ENCODE measurements around the gene HLF.

Gene HLF, protein sequence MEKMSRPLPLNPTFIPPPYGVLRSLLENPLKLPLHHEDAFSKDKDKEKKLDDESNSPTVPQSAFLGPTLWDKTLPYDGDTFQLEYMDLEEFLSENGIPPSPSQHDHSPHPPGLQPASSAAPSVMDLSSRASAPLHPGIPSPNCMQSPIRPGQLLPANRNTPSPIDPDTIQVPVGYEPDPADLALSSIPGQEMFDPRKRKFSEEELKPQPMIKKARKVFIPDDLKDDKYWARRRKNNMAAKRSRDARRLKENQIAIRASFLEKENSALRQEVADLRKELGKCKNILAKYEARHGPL

DNA sequence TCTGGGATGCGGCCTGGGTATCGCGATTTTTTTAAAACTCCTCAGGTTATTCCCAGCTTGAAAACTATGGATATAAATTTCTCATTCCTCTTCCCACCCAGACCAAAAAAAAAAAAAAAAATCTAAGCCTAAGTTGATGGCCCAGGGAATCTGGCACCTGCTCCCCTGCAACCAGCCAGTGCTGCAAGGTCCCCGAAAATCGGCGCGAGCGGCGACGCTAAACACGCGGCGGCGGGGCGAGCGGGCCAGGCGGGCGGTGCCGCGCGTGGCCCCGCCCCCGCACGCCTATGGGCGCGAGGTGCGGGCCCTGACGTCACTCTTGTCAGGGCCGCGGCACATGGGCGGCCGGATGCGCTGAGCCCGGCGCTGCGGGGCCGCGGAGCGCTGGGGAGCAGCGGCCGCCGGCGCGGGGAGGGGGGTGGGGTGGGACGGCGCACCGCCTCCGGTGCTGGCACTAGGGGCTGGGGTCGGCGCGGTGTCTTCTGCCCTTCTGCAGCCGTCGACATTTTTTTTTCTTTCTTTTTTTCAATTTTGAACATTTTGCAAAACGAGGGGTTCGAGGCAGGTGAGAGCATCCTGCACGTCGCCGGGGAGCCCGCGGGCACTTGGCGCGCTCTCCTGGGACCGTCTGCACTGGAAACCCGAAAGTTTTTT is at the start of gene HLF:
TSS of gene HLF (plus strand) at position 316 of the 654 bp plus-strand sequence. CDS start 525 bp downstream, outside the sequence.
- intact Hi-C loops (cut with DNase I) = loop anchor here (1.0 kb wide), 1 partner anchor 26 kb away; no protein-coding TSS in a partner anchor
- peak; percentile 65 to 98 (median 83) for DNase-seq

DNA sequence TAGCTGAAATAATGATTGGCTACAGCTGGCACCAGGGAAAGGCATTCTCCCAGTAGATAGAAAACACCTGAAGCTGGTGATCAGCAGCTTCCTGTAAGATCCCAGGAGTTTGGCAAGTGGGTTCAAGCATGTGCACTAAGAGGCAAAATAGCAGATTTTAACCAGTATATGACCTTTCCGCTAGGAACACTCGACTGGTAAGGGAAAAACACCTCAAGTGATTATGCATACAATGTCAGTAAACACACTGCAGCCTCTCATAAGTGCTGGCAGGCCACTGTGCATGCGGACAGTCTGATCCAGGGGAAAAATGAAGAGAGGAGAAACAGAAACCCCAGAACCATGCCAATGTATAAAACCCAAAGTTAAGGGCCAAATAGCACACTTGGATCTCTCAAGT is 49.0 kb upstream of the HLF start:
- intact Hi-C loops (cut with DNase I) = no loop called here
- no peak for DNase-seq

DNA sequence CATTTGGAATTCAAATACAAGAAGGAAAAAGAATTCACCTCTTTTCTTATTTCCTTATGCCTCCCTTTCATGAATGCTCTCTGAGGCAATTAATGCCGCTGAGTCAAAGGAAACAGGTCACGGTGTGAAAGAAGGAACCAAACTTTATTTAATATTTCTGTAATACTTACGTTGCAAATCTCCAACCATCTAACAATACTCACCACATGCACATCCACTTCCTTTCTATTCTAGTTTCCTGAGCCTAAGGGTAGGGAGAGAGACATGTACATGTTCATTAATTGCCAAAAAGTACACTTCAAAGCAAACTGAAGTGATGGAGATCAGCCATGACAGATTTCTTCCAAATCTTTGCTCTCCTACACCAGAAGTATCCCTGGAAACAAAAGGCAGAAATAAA is 47.9 kb upstream of the HLF start:
- intact Hi-C loops (cut with DNase I) = no loop called here
- DNase-seq = no peak

DNA sequence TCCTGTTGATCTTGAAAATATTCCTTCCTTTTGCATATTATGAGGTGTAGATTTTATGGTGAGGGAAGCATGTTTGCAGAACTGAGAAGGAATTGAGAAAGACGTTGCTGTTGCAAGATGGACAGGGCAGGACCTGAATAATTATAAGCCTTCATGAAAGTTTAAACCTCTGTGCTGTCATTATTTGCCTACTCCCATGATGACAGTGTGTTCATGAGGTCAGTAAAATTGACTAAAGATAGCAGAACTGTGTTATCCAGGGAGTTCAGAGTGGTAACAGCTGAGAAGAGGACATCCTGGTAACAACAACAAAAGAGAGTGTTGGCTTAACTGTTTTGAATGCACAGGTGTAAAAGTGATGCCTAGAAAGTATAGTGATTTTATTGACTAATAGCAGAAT is 45.3 kb upstream of the HLF start:
- DNase-seq = no peak
- intact Hi-C loops (cut with DNase I) = no loop called here

DNA sequence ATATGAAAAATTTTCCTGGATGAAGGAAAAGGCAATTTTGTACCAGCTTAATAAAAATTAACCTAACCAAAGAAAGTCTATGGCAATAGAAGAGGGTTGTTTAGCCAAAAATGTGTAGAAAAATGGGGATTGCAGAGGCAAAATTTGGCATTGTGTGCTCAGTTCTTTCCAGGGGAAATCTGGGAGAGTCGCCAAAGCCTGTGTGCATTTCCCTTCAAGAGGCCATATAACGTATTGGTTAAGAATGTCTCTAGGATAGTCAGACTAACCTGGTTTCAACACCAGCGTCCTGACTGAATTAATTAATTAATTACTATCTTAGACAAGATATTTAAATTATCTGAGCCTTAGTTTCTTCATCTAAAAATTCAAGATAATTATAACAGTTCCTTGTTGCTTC is 44.8 kb upstream of the HLF start:
- DNase-seq = no peak
- intact Hi-C loops (cut with DNase I) = no loop called here

DNA sequence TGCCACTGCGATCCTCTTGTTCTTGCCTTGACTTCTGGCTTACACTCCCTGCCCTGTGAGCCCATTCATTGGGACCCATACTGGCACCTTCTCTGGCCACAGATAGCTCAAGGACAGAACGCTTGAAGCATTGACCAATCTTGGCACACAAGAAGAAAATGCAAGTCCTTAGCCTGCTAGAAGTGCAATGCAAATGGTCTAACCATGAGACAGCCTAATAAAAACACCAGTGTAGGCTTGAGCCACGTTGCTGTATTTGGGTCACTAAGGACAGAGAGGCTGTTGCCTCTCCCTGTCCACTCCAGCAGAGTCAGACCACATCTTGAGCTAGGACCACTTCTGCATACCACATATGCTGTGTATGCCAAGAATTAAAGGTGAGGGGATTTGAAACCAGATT is 41.2 kb upstream of the HLF start:
- no peak for DNase-seq
- intact Hi-C loops (cut with DNase I) = no loop called here

DNA sequence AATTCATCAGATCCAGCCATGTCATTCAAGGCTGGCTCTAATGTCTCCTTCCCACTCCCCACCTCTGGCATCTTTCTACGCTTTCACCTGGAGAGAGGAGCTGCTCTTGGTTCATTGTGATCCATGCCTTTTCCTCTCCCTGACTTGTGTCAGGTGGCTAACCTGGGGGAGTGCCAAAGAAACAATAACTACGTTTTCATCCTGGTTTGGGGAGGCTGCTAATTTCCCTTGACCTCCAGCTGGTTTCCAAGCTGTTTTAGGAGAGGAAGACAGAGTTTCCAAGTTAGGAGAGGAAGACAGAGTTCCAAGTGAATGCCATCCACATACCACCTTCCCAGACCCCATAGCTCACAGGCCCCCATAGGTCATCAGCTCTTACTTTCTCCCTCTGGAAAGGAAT is 40.0 kb upstream of the HLF start:
- intact Hi-C loops (cut with DNase I) = no loop called here
- no peak for DNase-seq

DNA sequence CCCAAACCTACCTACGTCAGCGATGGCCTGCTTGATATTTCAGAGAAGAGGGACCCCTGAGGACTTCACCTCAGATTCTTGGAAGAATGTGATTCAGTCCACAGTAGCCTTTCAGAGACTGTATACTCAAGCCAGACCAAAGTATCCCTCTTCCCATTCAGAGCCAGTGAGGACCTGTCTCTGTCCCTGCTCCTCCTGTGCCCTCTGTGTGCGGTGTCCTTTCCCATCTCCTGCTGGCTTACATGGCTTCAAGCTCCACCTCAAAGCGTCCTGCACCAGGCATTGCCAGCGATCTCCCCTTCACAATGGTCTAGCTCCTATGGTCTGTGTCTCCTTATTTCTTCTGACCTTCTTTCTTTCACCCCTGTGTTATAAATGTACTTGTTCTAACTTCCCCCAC is 39.5 kb upstream of the HLF start:
- intact Hi-C loops (cut with DNase I) = no loop called here

DNA sequence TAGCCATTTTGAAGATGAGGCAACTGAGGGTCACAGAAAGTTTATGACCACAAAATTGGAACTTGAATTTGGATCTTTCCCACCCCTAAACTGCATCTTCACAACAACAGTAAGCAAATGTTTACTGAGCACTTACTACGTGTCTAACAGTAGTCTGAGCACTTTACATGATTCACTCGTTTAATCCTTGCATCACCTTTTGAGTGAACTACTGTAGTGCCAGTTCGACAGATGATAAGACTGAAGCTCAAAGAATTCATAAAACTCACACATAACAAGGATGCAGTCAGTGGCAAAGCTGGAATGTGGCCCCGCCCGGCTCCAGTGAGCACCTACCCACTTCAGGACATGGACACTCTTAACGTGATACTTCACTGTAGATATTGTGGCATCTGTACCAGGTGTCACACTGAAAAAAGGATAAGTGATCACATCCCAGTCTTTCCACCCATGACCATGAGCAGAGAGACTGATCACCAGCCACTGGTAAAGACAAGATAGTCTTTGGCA is 36.0 kb upstream of the HLF start:
- DNase-seq = no peak
- intact Hi-C loops (cut with DNase I) = no loop called here

More for the DNA sequence above, 39.5 kb upstream of the HLF start:
- DNase-seq = no peak

DNA sequence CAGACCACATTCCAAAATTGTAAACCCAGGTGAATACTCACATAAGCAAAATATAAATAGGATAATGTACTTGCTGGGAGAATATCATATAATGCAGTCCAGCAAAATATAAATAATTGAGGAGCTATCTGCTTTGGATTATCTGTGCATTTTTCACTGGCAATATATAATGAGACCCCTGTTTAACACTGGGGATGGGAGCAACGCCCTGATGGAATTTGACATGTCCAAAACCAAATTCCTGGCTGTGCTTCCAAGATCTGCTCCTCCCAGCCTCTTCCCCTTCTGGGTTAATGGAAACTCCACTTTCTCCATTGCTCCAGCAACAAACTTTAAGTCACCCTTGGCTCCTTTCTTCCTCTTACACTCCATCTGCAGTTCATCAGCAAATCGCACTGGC is 35.5 kb upstream of the HLF start:
- intact Hi-C loops (cut with DNase I) = no loop called here

DNA sequence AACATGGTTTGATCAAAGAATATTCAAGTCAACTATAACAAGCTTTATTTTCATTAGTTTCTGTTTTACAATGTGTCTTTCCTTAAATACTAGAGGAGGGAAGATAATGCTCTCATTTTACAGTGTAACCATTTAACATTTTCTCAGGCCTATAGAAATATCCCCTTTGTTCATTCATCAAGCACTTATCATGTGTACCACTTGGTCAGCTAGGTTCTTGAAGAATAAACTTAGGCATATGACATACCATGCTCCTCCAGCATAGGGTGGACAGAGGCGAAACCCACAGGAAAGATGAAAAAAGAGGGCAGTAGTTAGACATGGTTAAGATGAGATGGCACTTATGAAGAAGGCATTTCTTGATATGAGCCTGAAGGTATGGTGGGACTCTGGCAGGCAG is 34.0 kb upstream of the HLF start:
- no peak for DNase-seq
- intact Hi-C loops (cut with DNase I) = no loop called here

More for the DNA sequence above, 35.5 kb upstream of the HLF start:
- no peak for DNase-seq

DNA sequence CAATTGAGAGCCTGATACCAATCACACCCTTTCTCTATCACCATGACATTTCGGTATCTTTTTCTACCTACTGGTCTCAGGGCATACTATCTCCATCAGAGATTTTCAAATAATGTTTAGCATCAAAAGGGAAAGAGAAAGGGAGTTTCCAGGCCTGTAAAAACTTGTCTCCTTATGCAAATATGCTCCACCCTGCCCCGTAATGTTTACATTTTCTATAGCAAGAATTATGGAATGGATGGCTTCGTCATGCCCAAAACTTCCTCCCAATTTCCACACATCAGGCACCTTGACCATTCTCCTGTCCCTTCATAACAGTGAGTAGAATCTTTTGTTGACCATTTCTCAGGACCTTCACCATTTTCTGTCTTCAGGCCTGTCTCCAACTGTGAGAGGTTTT is 30.9 kb upstream of the HLF start:
- no peak for DNase-seq
- intact Hi-C loops (cut with DNase I) = no loop called here

DNA sequence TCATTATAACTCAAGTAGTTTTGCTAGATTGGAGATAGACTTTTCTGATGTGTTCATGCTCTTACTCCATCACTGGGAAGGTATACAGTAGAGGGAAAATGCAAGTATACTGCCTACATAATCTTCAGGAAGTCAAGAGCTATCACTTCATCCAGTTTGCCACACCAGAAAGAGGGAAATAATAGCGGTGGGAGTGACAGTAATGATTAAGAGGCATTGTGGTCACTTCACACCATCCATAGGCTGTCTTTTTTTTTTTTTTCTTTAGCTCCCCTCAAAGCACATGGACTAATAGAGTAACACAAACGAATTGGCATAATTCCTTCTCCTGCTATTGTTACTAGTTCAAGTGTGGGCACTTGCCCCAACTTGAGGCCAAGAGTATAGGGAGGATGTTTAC is 28.4 kb upstream of the HLF start:
- DNase-seq = no peak
- intact Hi-C loops (cut with DNase I) = loop anchor here (5.0 kb wide), 1 partner anchor 269 kb away; the partner anchor contains the start of genes COX11 and STXBP4

DNA sequence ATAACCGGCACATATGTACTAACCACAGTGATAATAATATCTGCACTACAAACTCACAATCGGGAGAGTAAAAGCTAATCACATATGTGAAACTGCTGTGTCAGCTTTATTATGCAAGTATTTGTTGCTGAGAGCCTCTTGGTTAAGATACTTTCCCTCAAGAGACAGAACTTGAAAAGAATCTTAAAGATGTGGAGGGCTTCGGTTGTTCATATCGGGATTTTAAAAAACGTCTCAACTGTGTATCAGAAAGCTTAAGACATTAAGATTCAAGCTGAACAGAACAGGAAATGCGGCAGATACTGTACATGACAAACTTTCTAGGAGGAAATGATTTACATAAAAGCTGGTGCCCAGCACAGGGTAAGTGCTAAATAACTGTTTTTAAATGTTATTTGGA is 27.5 kb upstream of the HLF start:
- no peak for DNase-seq
- intact Hi-C loops (cut with DNase I) = loop anchor here (5.0 kb wide), 1 partner anchor 270 kb away; the partner anchor contains the start of genes COX11 and STXBP4

DNA sequence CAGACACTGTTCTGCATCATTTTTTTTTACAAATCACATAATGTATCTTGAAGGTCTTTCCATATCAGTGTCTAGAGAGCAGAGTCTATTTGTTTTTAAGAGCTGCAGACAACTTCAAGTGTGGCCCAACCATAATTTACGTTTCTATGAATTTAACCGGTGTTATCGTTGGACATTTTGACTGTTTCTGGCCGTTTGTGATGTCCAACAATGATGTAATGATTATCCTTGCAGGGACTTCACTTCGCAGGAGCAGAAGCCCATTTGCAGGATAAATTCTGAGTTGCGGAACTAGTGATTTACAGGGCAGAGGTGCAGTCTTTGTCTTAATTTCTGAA is 26.9 kb upstream of the HLF start:
- DNase-seq = no peak
- intact Hi-C loops (cut with DNase I) = loop anchor here (1.0 to 5.0 kb wide), 2 partner anchors 26 to 271 kb away; partner anchors contain the start of genes COX11, HLF and STXBP4

DNA sequence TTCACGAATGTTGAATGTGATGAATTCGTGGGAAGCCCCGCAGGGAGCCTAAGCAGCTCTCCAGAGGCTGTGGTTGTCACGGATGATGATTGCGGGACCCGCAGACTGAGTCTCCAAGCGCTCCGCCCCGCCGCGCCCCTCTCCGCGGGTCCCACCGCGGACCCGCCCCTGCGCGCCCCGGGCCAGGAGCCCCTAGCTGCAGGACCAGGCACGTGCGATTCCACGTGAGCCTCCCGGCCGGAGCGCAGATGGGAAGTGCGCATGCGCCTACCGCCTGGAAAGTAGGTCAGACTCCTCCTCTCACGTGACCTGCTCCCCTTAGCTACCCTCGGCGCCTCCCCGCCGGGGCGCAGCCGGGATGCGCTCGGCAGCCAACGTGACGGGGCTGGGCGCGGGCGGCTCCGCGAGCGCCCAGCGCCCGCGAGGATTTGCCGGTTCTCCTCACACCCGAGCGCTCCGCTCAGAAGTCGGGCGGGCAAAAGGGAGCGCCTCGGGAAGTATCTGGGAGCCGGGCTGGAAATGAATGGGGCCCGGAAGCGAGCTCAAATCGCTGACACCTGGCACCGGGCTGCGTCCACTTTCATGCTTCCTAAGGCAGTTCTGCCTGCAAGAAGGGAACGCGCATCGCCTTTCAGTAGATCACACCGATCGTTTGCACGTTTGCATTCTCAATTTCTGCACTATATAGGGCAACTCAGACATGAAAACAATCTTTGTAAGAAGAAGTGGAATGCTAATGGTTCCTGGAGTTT is 26.4 kb upstream of the HLF start:
- DNase-seq = peak; percentile 90 to 99 (median 94)
- intact Hi-C loops (cut with DNase I) = loop anchor here (1.0 to 5.0 kb wide), 2 partner anchors 26 to 271 kb away; partner anchors contain the start of genes COX11, HLF and STXBP4

DNA sequence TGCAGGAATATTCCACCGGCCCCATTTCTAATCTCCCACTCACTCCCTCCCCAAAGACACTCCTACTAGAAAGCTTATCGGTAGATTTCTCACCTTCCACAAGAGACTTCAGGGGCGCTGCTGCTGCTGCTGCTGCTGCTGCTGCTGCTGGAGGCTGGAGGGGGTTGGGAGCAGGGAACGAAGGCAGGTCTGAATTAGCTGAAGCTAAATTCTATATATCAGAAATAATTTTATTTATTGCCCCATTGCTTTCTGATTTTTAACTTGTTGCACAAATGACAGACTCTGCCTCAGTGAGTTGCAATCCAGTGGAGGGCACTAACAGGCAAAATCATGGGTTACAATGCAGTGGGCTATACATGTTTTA is 25.8 kb upstream of the HLF start:
- intact Hi-C loops (cut with DNase I) = loop anchor here (1.0 to 5.0 kb wide), 2 partner anchors 25 to 272 kb away; partner anchors contain the start of genes COX11, HLF and STXBP4
- DNase-seq = peak in 9 of 10 donors; percentile 25 to 91 (median 36)

DNA sequence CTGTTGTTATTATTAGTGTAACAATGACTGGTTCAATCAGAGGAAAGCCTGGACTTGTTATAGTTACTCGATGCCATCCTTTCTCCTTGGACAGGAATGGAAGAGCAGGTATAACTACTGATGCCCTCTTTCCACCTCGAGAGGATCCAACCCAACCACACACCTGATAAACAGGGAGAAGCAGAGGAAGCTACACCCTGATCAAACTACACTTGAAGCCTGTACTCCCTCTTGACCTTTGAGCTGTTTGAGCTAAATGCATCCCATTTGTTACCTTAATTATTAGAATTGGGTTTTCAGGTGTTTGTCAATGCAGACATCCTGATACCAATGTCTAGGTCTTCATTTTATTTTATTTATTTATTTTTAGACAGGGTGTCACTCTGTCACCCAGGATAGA is 23.7 kb upstream of the HLF start:
- no peak for DNase-seq
- intact Hi-C loops (cut with DNase I) = no loop called here

DNA sequence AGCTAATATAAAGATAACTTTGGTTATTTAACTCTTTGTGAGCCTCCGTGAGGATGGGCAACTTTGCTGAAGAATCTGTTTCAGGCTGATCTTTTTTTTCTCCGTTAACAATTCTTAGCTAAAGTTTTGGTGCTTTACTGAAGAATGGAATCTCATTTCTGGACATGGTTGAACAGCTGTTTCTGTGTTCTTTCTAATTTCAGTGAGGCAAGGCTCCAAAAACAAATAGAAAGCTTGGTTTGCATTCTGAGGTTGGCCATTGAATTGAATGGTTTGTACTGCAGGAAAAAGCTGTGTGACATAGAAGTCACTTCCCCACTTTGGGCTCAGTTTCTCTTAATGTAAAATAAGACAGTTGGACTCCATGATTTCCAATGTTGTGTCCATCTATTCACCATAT is 22.3 kb upstream of the HLF start:
- intact Hi-C loops (cut with DNase I) = no loop called here
- no peak for DNase-seq

DNA sequence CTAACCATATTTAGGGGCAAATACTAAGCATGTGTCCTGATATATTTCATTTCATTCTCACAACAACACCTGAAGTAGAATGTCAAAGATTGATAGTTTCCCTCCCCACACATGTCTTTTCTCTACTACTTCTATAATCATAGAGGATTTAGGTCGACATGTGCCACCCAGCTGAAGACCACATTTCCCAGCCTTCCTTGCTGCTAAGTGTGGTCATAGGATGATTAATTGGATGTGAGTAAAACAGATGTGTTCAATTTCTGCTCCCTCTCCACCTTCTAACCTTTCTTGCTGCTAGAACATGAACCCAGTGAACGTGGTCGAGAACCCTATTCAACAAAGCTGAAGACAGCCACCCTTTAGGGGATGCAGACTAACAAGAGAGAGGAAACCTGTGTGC is 18.8 kb upstream of the HLF start:
- intact Hi-C loops (cut with DNase I) = no loop called here
- no peak for DNase-seq

DNA sequence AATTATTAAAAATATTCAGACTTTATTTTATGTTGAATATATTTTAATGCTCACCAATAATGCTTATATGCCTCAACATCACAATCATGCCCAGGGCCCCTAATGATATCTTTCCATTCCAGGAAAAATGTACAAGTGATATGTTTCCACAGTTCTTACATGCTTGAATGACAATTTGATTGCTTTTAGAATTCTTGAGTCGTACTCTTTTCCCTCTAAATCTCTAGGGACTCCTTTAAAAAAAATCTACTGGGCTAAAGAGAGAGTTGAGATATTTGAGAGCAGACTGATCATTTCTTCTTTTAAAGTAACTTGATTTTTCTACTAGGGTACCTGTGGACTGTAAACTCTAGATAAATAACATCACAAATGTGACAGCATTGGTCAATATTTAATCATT is 18.2 kb upstream of the HLF start:
- intact Hi-C loops (cut with DNase I) = no loop called here
- no peak for DNase-seq

Data from posterior cingulate gyrus (tissue), 11 donors.